ENCODE results near the gene WNK4. TPM values are rescaled to one million over a fixed set of nuclear protein-coding genes. Genes with fewer than 3 reads are reported as not detected.

The WNK4 gene
- total and polyA plus RNA-seq, 9 of the 15 experiments (the other 6 are each of a cell fraction or from before 2014, with no cell fraction given) = 0.32 to 25.8 (median 4.5) TPM

DNA sequence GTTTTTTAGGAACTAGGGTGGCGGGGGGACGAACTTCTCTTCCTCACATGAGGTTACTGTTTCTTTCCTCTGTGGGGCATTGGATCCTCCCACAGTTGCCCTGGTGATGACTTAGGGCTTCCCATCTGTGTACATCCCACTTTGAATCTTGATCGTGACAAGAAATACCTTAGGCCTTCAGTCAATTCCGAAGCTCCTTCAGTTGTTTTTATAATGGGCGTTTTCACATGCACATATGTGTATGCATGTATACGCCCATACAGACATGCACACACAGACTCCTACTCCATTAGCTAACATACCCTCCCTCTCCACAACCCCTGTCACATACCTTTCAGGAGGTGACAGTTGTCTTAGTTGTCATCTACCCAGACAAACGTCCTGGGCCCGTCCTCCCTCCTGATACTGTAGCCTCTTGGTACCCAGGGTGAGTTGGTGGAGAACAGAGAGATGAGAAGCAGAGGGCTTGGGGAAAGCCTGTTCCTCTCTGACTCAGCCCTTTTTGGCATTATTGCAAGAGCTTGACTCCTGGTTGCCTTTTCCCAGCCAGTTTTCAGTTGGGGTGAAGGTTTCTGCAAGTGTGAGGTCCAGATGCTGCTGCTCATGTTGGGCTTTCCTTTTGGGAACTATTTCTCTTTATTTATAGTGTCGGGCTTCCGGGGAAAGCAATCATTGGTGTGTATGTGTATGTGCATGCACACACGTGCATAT, 61.7 kb downstream of the WNK4 start:
- no TSS peak for BruUV-seq (replicated peaks)
- 82% methylated on average over 11 of the region's 11 CpGs for WGBS (ENCODE audit: insufficient coverage, low coverage, missing lambda C conversion rate)
- Histone ChIP-seq H2AFZ (ENCODE audit: low read depth, low read length) (no peak overlapping the region), H3K4me1 (replicated peaks in 1 of 2; ENCODE audit: control insufficient read depth in 2 of 2, insufficient read depth in 2 of 2, low read length in 2 of 2) (peaks cover 0 to 6% of the 10 kb centered on the region in 2 experiments; a peak in 2 of 5 replicates), H3K36me3 (ENCODE audit: control insufficient read depth, insufficient read depth, low read length) (peaks cover 82% of the 10 kb centered on the region), H3K9me1 (ENCODE audit: control insufficient read depth, insufficient read depth, low read length) (no peaks in the 10 kb centered on the region), H3K4me2 (ENCODE audit: insufficient read depth, low read length) (no peak overlapping the region), H3K9ac (ENCODE audit: insufficient read depth in 1 of 2, low read depth in 2 of 2, low read length in 2 of 2) (no peak overlapping the region), H3K27me3 (ENCODE audit: control insufficient read depth in 2 of 2, insufficient read depth in 2 of 2, low read length in 2 of 2) (no peaks in the 10 kb centered on the region), H3K79me2 (ENCODE audit: control insufficient read depth, insufficient read depth, low read length) (peaks cover 3% of the 10 kb centered on the region; the same call in 1 of the 3 replicates), H3K9me3 (replicated peaks; ENCODE audit: control insufficient read depth, insufficient read depth, low read depth, low read length) (no peaks in the 10 kb centered on the region), H3K4me3 (no peak overlapping the region), H3K27ac (ENCODE audit: extremely low read depth, low read depth, low read length) (no peak overlapping the region), H4K20me1 (replicated peaks; ENCODE audit: control insufficient read depth, insufficient read depth, low read length) (0 out of 2 replicates have a peak, but pooled peaks cover 2% of the 10 kb centered on the region)
- POLR2A ChIA-PET = interaction anchor here (1.1 to 1.6 kb wide), 2 partner anchors 9 to 137 kb away, joined by 3 to 10 read pairs; partner anchors contain the start of genes PSME3 and PTGES3L
- CTCF ChIA-PET (ENCODE audit: low intra/inter-chr PET ratio) = interaction anchor here (1.1 to 2.1 kb wide), 4 partner anchors 87 to 520 kb away, joined by 3 to 20 read pairs (median 10); partner anchors contain the start of genes PTGES3L, RPL27 and RUNDC1
- no peak for TF ChIP-seq POLR3G (IDR thresholded peaks at IDR 0.05; ENCODE audit: extremely low read depth, insufficient read length, insufficient replicate concordance)
- TF ChIP-seq POLR2A (conservative IDR thresholded peaks at IDR 0.05) = 0 out of 2 replicates have a peak, but pooled peaks have one; percentile 23
- FAIRE-seq = no peak
- intact Hi-C loops (cut with micrococcal nuclease) (loop anchor here (2.0 kb wide), 1 partner anchor 157 kb away; the partner anchor contains the start of gene RPL27), in situ Hi-C loops (cut with MboI) (loop anchor here (5.0 kb wide), 1 partner anchor 95 kb away; no protein-coding TSS in a partner anchor)
- no peak for DNase-seq (ENCODE audit: extremely low read depth in 1 of 4, low spot score in 3 of 4)
- ATAC-seq = no peak

DNA sequence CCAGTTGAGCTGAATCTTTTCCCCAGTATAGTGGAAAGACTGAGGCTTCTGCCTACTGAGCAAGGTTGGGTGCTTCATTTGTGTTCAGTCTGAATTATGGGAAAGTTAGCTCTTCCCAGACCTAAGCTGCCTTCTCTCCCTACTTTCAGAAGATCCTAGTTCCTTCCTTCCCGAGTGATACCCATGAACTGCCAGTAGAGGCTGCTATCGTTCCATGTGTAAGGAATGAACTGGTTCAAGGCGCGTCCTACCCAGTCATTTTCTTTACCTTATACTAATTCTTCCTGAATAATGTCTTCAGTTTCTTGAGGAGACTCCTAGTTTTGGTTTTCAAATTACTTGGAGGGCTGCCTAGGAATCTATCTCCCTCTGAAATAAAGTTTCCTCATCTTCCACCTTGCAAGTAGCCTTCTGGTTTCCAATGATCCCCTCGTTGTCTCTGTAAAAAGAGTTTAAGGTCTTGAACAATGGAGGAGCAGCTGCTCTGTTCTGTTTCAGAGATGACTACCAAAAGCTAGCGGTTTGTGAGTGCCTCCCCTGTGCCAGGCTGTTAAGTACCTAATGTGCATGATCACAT, 63.0 kb downstream of the WNK4 start:
- peak; percentile 75 for FAIRE-seq
- Histone ChIP-seq H3K9me3 (replicated peaks; ENCODE audit: control insufficient read depth, insufficient read depth, low read depth, low read length) (no peaks in the 10 kb centered on the region), H3K9me1 (ENCODE audit: control insufficient read depth, insufficient read depth, low read length) (no peaks in the 10 kb centered on the region), H3K4me2 (ENCODE audit: insufficient read depth, low read length) (no peak overlapping the region), H3K27me3 (ENCODE audit: control insufficient read depth in 2 of 2, insufficient read depth in 2 of 2, low read length in 2 of 2) (no peaks in the 10 kb centered on the region), H3K79me2 (ENCODE audit: control insufficient read depth, insufficient read depth, low read length) (no peaks in the 10 kb centered on the region; the same call in 2 of the 3 replicates), H3K9ac (ENCODE audit: insufficient read depth in 1 of 2, low read depth in 2 of 2, low read length in 2 of 2) (no peak overlapping the region), H3K4me1 (replicated peaks in 1 of 2; ENCODE audit: control insufficient read depth in 2 of 2, insufficient read depth in 2 of 2, low read length in 2 of 2) (peaks cover 0 to 6% of the 10 kb centered on the region in 2 experiments; a peak in 2 of 5 replicates), H2AFZ (ENCODE audit: low read depth, low read length) (no peak overlapping the region), H3K27ac (ENCODE audit: extremely low read depth, low read depth, low read length) (no peak overlapping the region), H3K36me3 (ENCODE audit: control insufficient read depth, insufficient read depth, low read length) (peaks cover 68% of the 10 kb centered on the region), H4K20me1 (replicated peaks; ENCODE audit: control insufficient read depth, insufficient read depth, low read length) (0 out of 2 replicates have a peak, but pooled peaks cover 2% of the 10 kb centered on the region), H3K4me3 (no peak overlapping the region)
- WGBS (ENCODE audit: insufficient coverage, low coverage, missing lambda C conversion rate) = 39% methylated on average over 6 of the region's 6 CpGs
- intact Hi-C loops (cut with micrococcal nuclease) (loop anchor here (1.0 to 2.0 kb wide), 3 partner anchors 86 to 155 kb away; partner anchors contain the start of gene RPL27), in situ Hi-C loops (cut with MboI) (loop anchor here (5.0 kb wide), 1 partner anchor 94 kb away; no protein-coding TSS in a partner anchor)
- POLR2A ChIA-PET = interaction anchor here (0.5 to 1.9 kb wide), 6 partner anchors 9 to 255 kb away, joined by 3 to 10 read pairs (median 3); partner anchors contain the start of genes PLEKHH3 and PSME3
- peak; percentile 61 to 70 (median 64) for DNase-seq (ENCODE audit: extremely low read depth in 1 of 4, low spot score in 3 of 4)
- peak; percentile 83 for ATAC-seq
- BruUV-seq (replicated peaks) = no TSS peak
- CTCF ChIA-PET (ENCODE audit: low intra/inter-chr PET ratio) = interaction anchor here (1.1 to 4.7 kb wide), 6 partner anchors 86 to 521 kb away, joined by 3 to 37 read pairs (median 10); partner anchors contain the start of genes PTGES3L, RPL27 and RUNDC1
- no peak for TF ChIP-seq KDM4B (IDR thresholded peaks at IDR 0.05; ENCODE audit: borderline replicate concordance in 2 of 2, low read depth in 1 of 2)
- TF ChIP-seq ARID2 (IDR thresholded peaks at IDR 0.05) = peak; percentile 90; the same call in 1 of the 2 replicates
- TF ChIP-seq, protein P1, sequence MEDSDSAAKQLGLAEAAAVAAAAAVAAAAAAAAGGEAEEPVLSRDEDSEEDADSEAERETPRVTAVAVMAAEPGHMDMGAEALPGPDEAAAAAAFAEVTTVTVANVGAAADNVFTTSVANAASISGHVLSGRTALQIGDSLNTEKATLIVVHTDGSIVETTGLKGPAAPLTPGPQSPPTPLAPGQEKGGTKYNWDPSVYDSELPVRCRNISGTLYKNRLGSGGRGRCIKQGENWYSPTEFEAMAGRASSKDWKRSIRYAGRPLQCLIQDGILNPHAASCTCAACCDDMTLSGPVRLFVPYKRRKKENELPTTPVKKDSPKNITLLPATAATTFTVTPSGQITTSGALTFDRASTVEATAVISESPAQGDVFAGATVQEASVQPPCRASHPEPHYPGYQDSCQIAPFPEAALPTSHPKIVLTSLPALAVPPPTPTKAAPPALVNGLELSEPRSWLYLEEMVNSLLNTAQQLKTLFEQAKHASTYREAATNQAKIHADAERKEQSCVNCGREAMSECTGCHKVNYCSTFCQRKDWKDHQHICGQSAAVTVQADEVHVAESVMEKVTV (CRISPR knock-in tag; IDR thresholded peaks at IDR 0.05) = peak; percentile 86
- TF ChIP-seq KLF16 (IDR thresholded peaks at IDR 0.05) = peak; percentile 77
- 0 out of 2 replicates have a peak, but pooled peaks have one; percentile 46 for TF ChIP-seq ZZZ3 (IDR thresholded peaks at IDR 0.05)

Data from K562 (cell line).